Activated CD8-positive, alpha-beta memory T cell treated with anti-CD3 and anti-CD28 coated beads, Interleukin-2, amount 50 U/mL, for 48 hours (primary cell): Measurements from ENCODE around the gene PLP1.
A peak's percentile ranks its signal among the peaks of the same experiment; 100 is the strongest.

ENCODE experiments used
- DNase-seq: peaks from one replicate; pipeline ENCODE4 v3.0.0-alpha.2; 2020

The PLP1 gene

GRCh38 chrX:103831803-103832544 lies 55.3 kb downstream of the PLP1 start, which contains the start of gene RAB9B:
Gene RAB9B, minus strand, starts transcription at chrX:103832257. Its CDS starts 6,473 bp downstream, at chrX:103825784.
- DNase-seq, result peak; percentile 77

- no peak for DNase-seq
Measured at GRCh38 chrX:103839404-103839803, 62.8 kb downstream of the PLP1 start.
